Endometrial microvascular endothelial cells (primary cell): Measurements from ENCODE around the gene FYN. TPM values are rescaled to one million over a fixed set of nuclear protein-coding genes. Genes with fewer than 3 reads are reported as not detected.
"Not testable (repeated sequence)": the region's sequence is repeated elsewhere in the genome, so short reads cannot be mapped to it uniquely, and the experiment has no call there.

Experiments used
- in situ Hi-C: cut with HindIII; loops from 2 replicates; pipeline ENCODE4 v1.10.0; 2017; ENCODE audit warnings: low sequenced_read_pairs, low pct_unique_long_range_greater_than_20kb; ENCODE audit errors: inconsistent ontology term
- total RNA-seq: library from RNA; depleted of rRNA; stranded (reverse); fragments of >200 nt; gene quantifications from one replicate; pipeline ENCODE4 v1.2.3, GENCODE V29; 2015; ENCODE audit errors: inconsistent ontology term

Gene FYN
- total RNA-seq, 1 donor from 2014 or later, result 117 TPM

DNA sequence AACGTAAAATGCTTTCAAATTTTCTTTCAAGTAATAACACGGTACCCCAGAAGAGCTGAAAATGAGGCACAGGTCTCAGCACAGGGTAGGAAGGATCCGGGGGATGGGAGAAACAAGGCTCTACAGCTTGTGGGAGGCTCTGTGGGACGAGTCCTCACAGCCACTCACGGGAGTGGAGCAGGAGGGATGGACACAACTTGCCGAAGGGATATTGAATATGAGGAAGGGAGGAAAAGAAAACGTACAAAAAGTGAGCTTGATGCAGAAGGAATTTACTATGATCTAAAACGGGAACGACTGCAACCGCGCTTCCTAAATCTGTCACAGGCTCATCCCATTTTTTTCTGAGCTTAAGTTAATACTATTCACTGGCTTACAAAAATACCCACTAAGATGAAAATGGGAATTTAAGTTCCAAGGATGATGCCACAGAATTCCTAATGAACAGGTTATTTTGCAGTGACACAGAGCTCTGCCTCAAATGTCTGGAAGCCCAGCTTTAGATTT is 72.9 kb downstream of the FYN start:
- in situ Hi-C loops, result no loop called here

DNA sequence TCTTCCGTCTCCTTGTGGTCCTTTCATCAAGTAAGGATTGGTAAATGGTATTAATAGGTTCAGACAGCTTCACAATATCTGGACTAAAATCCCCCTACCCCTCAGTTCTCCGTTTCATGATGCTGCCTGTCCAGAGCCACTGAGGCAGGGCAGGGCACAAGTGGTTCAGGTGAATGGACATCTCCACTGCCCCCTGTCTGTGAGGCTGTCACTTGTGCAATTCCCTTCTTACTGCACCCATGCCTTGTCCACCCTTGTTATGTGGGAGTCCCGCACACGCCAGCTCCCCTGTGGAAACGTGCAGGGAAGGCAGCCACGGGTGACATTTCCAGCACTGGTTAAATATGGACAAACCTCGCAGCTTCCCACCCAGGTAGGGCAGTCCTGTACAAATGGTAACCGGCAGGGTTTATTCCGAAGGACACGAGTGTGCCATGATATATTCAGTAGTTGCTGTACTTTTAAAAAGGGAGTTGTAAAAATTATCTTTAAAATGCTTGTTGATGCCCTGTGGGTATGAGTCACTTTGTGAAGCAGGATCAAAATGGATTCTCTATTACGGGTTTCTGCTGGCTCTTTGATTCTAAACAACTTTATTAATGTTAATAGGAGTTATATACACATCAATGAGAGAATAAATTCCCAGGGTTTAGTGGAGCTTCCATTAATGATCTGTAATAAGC is 73.5 kb downstream of the FYN start:
- in situ Hi-C loops, result no loop called here

DNA sequence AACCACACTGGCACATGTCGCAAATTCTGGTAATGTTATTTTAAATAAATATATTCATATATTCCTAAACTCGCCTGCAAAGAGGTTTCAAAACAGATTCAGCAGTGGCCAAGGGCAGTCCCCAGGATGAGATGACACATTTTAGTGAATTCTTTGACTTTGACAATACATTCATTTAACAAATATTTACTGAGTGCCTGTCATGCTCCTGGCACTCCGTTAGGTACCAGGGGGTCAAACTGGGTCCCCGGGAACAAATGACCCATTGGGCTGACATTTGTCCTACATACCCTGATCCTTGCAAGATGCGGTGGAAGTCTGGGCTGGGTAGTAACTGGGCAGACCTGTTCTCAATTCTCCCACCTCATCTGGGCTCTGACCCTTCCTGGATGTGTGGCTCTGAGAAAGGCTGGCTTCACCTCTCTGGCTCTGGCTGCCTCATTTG is 74.9 kb downstream of the FYN start:
- in situ Hi-C loops, result no loop called here

DNA sequence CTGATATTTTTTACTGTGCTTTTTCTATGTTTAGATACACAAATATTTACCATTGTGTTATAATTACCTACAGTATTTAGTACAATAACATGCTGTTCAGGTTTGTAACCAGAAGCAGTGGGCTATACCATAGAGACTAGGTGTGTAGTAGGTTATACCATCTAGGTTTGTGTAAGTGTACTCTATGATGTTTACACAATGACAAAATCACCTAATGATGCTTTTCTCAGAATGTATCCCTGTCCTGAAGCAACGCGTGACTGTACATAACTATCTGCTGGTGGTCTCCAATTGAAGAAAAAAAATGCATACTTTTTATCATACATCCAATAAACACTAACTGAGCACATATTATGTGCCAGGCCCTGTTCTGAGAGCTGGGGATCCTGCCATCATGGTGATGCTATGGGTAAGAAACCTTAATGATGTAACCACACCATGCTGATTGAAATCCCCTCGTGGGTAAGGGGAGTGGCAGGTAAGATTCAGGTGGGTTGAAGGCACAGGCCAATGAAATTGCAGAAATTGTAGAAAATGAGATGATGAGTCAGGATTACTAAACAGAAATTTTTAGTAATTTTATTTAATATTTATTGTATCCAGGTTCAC is 76.8 kb downstream of the FYN start:
- in situ Hi-C loops, result no loop called here

DNA sequence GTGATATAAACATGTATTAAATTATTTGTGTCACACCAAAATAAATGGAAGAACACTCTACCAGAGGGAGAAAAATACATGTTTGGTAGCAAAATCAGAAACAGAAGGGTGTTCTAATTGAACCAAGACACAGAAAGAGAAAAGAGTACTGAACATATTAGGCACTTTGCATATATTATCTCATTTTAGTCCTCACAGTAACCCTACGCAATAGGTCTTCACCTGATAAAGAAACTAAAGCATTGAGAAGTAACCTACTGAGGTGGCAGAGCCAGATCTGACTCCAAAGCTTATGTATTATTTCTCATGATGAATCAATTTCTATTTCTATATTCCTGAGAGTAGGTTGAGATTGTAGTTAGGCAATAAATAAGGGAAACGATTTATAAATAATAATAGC is 77.7 kb downstream of the FYN start:
- in situ Hi-C loops, result no loop called here

DNA sequence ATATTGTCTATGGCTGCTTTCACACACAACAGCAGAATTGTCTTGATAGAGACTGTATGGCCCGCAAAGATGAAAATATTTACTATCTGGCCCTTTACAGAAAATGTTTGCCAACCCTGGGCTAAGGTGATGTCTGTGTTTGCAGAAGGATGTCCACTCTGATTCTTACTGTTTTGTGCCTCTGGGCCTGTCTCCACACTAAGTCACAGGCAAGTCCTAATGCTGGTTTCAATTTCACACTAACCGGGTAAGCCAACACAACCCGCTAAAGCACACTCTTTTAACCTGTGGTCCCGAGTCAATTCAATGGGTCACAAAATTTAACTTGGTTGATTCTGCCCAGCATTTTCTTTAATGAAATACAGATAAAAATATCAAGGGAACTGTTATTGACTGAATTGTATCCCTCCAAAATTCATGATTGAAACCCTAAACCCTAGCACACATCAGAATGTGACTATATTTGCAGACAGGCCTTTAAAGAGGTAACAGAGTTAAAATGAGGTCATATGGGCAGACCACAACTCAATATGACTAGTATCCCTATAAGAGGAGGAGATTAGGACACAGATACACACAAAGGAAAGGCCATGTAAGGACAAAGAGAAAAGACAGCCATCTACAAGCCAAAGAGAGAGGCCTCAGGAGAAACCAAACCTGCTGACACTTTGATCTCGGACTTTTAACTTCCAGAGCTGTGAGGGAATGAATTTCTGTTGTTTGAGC is 78.4 kb downstream of the FYN start:
- in situ Hi-C loops, result no loop called here

DNA sequence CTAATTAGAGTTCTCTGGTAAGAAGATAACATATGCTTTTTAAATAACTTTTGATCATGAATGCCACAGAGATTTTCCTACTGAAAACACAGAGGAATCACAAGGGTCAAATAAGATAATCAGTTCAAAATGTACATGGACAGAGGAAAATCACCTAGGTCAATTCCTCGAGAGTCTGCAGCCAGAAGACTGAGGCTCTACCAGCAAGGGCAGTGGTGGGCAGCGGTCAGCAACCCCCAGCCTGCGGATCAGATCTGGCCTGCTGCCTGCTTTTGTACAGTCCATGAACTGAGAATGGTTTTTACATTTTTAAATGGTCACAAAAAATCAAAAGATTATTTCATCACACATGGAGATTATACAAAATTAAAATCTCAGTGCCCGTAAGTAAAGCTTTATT is 79.0 kb downstream of the FYN start:
- in situ Hi-C loops, result no loop called here

DNA sequence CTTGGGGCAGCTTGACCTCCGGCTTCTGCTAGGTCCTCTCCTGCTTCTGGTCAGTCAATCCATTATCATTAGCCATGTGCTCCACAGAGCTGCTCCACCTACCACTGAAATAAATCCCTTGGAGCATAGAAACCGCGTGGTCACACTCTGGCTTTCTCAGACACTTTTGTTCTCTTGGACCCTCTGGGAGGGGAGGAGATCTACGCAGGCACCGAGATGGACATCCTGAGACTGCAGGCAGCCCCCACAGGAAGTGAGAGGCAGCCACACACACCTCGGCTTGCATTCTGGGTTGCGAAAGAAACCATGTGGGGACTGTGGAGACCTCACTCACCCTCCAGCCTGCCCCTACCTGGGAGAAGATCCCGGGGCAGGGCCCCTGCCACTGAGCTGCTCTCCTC is 79.5 kb downstream of the FYN start:
- in situ Hi-C loops, result no loop called here

DNA sequence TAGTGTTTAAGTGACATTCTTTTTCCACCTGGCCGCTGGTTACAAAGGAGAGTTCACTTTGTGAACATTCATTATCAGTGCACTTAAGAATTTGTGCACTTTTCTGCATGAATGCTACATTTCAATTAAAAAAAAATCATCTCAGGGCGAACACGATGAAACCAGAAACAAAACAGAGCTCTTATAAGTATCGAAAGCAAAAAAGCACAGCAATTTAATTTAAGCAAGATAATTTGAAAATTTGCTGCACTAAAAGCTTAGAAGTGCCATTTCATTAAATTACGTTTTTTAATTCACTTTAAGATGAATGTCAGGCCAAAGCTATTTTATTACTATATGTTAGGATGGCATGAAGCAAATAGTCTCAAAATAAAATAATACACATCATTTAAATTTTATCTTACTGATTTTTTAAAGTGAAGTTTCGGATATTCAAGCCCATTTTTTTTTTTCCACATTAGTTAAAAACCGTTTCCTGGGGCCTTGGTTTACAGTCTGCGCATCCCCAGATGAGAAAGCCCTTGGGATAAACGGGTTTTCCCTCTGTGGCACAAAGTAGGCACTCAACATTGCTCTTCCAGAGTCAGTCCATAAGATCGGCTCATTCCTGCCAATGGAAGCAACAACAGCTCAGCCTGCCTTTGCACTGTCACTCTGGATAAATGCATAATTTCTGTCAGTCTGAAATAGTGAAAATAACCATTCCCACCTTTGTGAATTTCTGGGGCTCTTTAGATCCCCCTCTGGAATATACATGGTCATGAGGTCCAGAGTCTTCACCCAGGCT is 80.1 kb downstream of the FYN start:
- in situ Hi-C loops, result no loop called here

DNA sequence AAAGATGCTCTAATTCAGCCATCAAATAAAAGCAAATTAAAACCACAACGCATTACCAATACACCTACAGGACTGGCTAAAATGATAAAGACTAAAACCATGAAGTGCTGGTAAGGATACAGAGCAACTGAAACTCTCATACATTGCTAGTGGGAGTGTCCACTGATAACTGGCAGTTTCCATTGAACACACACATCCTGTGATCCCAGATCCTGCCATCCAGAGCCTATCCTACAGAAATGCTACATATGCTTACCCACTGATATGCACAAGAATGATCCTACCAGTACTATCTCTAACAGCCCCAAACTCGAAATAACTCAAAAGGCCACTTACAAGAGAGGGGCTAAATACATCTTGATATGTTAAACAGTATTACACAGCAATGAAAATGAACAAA is 81.0 kb downstream of the FYN start:
- in situ Hi-C loops, result no loop called here

DNA sequence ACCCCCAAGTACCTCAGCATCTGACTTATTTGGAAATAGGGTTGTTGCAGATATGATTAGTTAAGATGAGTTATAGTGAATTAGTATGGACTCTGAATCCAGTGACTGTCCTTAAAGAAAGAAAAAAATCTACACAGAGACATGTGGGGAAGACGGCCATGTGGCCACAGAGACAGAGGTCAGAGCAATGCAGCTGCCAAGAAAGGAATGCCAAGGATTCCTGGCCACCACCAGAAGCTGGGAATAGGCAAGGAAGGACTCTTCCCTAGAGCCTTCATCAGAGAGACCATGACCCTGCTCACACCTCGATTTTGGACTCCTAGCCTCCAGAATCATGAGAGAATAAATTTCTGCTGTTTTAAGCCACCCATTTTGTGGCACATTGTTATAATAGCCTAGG is 81.8 kb downstream of the FYN start:
- in situ Hi-C loops, result no loop called here

DNA sequence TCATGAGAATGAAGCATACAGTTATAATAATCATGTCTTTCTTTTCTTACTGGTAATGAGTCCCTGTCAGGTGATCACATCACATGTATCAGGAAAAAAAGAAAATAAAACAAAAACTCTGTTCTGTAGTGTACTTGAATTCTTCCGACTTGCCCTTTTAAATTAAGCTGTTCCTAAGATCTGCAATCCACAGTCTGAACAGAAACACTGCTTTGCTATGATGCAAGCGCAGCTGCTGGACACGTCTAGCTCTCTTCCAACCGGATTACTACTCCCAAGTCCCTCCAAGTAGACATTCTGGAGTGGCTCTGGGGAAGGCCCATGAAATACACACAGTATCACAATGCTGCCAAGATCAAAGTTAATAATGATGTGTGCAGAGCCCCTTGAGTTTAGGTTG is 83.7 kb downstream of the FYN start:
- in situ Hi-C loops, result no loop called here

DNA sequence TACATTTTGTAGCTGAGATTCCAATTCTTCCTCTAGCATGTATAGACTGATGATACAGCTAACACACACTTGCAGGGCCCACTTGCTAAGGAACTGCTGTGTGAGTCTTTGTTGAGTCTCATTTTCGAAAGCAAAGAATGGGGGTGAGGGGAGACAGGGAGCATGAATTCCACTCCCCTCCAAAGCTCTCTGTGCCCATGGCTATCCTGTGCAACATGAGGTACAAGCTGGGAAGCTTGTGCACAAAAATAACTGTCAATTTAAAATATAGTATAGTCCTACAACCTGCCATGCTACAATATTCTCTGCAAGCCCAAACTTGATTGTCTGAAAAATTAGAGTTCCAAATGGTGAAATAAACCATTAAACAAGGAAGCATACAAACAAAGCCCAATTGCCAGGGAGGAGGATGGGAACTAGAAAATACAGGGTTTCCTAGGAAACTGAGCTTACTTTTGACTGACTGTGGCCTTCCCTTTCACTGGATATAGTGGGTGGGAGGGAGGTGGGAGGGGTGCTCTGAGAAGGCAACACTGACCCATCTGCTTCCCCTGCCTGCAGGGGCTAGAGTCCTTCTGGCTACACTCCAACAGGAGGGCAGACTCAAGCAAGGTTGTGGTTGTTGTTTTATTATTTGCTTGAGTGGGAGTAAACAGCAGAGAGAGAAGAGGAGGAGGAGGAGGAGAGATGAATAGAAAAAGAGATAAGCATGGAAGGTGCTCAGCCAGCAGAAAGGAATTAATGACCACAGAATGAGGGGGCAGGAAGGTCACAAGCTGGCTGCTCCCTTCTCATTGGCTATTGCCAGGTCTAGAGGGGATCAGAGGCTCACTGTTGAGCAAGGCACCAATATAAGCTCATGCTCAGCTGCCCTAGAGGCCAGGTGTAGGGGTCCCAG is 84.6 kb downstream of the FYN start:
- in situ Hi-C loops, result no loop called here

DNA sequence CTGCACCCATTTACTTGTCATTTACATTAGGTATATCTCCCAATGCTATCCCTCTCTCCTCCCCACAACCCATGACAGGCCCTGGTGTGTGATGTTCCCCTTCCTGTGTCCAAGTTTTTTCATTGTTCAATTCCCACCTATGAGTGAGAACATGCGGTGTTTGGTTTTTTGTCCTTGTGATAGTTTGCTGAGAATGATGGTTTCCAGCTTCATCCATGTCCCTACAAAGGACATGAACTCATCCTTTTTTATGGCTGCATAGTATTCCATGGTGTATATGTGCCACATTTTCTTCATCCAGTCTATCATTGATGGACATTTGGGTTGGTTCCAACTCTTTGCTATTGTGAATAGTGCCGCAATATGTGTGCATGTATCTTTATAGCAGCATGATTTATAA is 87.1 kb downstream of the FYN start:
- in situ Hi-C loops, result not testable (repeated sequence)

DNA sequence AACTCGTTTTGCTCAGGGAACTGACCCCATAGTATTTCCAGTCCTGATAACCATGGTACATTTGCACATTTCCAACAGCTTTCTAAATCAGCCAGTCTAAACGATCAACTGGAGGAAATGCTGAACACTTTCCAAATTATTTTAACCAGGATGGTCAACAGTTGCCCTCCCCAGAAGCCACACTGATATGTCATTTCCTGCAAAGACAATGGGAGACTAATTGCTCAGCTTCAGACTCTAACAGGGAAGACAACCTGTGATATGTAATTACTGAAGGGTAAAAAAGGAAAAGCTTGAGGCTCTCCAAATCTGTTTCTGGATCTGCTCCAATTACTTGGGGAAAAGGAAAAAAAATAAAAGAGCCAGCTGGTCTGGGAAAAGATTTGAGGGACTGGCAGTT is 88.8 kb downstream of the FYN start:
- in situ Hi-C loops, result no loop called here

DNA sequence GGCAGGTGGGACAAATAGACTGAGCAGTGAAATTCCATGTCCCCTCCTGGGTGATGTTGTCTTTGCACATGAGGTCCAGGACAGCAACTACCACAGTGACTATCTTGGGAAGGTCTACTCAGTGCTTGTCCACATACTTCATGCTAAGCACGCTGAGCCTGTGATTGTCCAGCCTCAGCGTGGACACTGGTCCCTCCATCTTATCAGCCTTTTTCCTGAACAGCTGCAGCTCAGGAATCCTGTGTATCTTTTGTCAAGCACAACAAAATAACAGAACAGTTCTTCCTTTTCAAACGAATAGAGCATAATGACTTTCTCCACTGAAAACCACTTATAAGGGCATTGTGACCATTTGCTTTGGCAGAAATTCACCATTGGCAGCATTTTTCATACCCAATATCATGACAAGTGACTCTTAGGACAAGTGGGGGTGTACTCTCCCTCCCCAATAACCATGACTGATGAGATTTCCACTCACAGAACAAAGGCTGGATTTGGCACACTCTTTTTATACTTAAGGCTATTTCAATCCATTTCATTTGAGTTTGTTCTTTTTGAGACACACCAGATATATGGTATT is 90.3 kb downstream of the FYN start:
- in situ Hi-C loops, result no loop called here

DNA sequence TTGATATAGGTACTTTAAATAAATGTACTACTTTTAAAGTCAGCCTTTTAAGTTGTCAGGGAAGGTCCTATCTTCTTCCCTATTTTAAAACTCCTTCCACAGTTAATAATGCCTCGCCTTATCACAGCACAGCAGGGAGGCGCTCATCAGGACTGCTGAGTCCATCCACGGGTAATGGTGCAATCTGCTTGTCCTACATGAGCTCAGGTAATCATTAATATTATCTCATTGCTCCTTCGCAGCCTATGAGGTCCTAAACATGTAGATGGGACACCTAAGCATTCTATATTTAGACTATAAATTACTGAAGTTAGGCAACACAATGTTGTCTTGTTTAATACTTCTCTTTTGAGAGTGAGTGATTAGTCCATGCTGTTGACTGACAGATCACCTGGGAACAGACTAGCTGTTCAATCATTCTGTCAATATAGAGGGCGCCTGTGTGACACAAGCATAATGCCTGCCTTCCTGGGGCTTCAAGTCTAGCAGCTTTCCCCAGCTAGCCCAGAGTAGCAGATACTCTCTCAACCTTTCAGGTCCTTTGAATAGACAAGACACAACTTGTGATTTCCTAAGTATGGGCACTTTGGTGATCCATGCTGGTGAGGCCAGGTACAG is 91.0 kb downstream of the FYN start:
- in situ Hi-C loops, result no loop called here
